Esophagus squamous epithelium (tissue), 4 donors: Measurements from ENCODE around the gene AUTS2.

Experiments
- POLR2A ChIP-seq, 4 donors: fragments of 450-650 bp; IDR thresholded peaks; one replicate each; pipeline ENCODE4 v1.6.1; 2017; ENCODE audit warnings: antibody characterized with exemption in 4 of 4, mild to moderate bottlenecking in 4 of 4, moderate library complexity in 3 of 4
- TF ChIP-seq, protein P1 (sequence below), 6 experiments: fragments of 450-650 bp in 4 of 6; fragments of 200-600 bp in 2 of 6; sonication (generic) in 2 of 6; IDR thresholded peaks; one replicate each; pipeline ENCODE4 v1.5.1; 2016 to 2019; ENCODE audit warnings: antibody characterized with exemption in 6 of 6, mild to moderate bottlenecking in 4 of 6, moderate library complexity in 4 of 6

DNA sequence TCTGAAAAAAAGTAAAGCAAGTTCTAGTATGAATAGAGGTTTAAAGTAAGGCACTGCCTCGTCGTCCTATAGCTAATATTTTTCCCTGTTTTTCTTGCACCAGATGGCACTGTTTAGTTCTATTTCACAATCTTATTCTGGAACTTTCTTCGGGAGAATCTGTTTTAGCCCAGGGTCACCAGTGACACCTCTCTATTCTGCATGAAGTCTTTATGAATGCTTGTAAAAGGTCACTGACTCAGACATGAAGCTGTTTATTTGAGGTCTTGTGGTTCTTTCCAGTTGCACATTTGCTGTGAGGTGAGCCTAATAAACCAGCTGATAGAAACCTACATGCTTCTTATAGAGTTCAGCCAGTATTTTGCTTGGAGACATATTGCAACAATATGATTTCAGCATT, 444.3 kb downstream of the AUTS2 start:
- TF ChIP-seq, protein P1, sequence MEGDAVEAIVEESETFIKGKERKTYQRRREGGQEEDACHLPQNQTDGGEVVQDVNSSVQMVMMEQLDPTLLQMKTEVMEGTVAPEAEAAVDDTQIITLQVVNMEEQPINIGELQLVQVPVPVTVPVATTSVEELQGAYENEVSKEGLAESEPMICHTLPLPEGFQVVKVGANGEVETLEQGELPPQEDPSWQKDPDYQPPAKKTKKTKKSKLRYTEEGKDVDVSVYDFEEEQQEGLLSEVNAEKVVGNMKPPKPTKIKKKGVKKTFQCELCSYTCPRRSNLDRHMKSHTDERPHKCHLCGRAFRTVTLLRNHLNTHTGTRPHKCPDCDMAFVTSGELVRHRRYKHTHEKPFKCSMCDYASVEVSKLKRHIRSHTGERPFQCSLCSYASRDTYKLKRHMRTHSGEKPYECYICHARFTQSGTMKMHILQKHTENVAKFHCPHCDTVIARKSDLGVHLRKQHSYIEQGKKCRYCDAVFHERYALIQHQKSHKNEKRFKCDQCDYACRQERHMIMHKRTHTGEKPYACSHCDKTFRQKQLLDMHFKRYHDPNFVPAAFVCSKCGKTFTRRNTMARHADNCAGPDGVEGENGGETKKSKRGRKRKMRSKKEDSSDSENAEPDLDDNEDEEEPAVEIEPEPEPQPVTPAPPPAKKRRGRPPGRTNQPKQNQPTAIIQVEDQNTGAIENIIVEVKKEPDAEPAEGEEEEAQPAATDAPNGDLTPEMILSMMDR (IDR thresholded peaks at IDR 0.05) = peak in 4 of 6 experiments; percentile 17 to 43 (median 26)
- no peak for TF ChIP-seq POLR2A (IDR thresholded peaks at IDR 0.05)
